H9 (cell line): Measurements from ENCODE around the gene HELT. TPM values are rescaled to one million over a fixed set of nuclear protein-coding genes. Genes with fewer than 3 reads are reported as not detected.
"Not testable (repeated sequence)": the region's sequence is repeated elsewhere in the genome, so short reads cannot be mapped to it uniquely, and the experiment has no call there.

Source experiments
- DNase-seq: peaks from one replicate; pipeline ENCODE4 v3.0.0-alpha.2; 2017
- H2AFZ ChIP-seq: one replicate; pipeline ENCODE4 v1.6.1; 2013; ENCODE audit warnings: mild to moderate bottlenecking, low read length, control low read depth, moderate library complexity
- H2AK5ac ChIP-seq: 2 replicates; pipeline ENCODE4 v1.6.1; 2013; ENCODE audit warnings: low read length, control low read depth, mixed read lengths; ENCODE audit not compliant: insufficient read length
- H2BK120ac ChIP-seq: one replicate; pipeline ENCODE4 v1.6.1; 2013; ENCODE audit warnings: low read depth, mild to moderate bottlenecking, low read length, control low read depth, inconsistent platforms; ENCODE audit not compliant: poor library complexity, severe bottlenecking
- H2BK12ac ChIP-seq: 2 replicates; pipeline ENCODE4 v1.6.1; 2013; ENCODE audit warnings: low read length, control low read depth, mixed read lengths, low read depth; ENCODE audit not compliant: insufficient read length
- H2BK15ac ChIP-seq: 2 replicates; pipeline ENCODE4 v1.6.1; 2013; ENCODE audit warnings: low read depth, low read length, control low read depth
- H2BK20ac ChIP-seq: one replicate; pipeline ENCODE4 v1.6.1; 2013; ENCODE audit warnings: low read depth, mild to moderate bottlenecking, low read length, control low read depth, inconsistent platforms; ENCODE audit not compliant: poor library complexity, severe bottlenecking
- H2BK5ac ChIP-seq: 2 replicates; pipeline ENCODE4 v1.6.1; 2013; ENCODE audit warnings: low read length, control low read depth, mixed read lengths; ENCODE audit not compliant: insufficient read length
- H3K14ac ChIP-seq: 2 replicates; pipeline ENCODE4 v1.6.1; 2013; ENCODE audit warnings: low read length, control low read depth; ENCODE audit not compliant: insufficient read depth
- H3K18ac ChIP-seq: 2 replicates; pipeline ENCODE4 v1.6.1; 2013; ENCODE audit warnings: low read depth, mild to moderate bottlenecking, mixed read lengths, low read length, control low read depth; ENCODE audit not compliant: insufficient read length
- H3K23ac ChIP-seq: 2 replicates; pipeline ENCODE4 v1.6.1; 2013; ENCODE audit warnings: low read length, control low read depth, mixed read lengths, low read depth; ENCODE audit not compliant: insufficient read length
- H3K23me2 ChIP-seq: 2 replicates; pipeline ENCODE4 v1.6.1; 2013; ENCODE audit warnings: low read depth, mild to moderate bottlenecking, mixed read lengths, low read length, control low read depth; ENCODE audit not compliant: insufficient read length, poor library complexity, severe bottlenecking
- H3K27ac ChIP-seq: 2 replicates; pipeline ENCODE4 v1.5.1; 2013; ENCODE audit warnings: low read length, control low read depth, mixed read lengths, low read depth; ENCODE audit not compliant: insufficient read length
- H3K27me3 ChIP-seq: 2 replicates; pipeline ENCODE4 v1.6.1; 2013; ENCODE audit warnings: low read length, control low read depth, inconsistent platforms; ENCODE audit not compliant: insufficient read depth
- H3K4ac ChIP-seq: 2 replicates; pipeline ENCODE4 v1.6.1; 2013; ENCODE audit warnings: low read depth, mild to moderate bottlenecking, control low read depth, inconsistent platforms, low read length, moderate library complexity
- H3K4me1 ChIP-seq: 2 replicates; pipeline ENCODE4 v1.6.1; 2013; ENCODE audit warnings: low read length, control low read depth, inconsistent platforms; ENCODE audit not compliant: insufficient read depth
- H3K4me2 ChIP-seq: 2 replicates; pipeline ENCODE4 v1.6.1; 2013; ENCODE audit warnings: low read length, control low read depth, mixed read lengths; ENCODE audit not compliant: insufficient read length, insufficient read depth
- H3K56ac ChIP-seq: 2 replicates; pipeline ENCODE4 v1.6.1; 2013; ENCODE audit warnings: low read depth, mild to moderate bottlenecking, mixed read lengths, low read length, control low read depth; ENCODE audit not compliant: insufficient read length
- H3K79me1 ChIP-seq: 2 replicates; pipeline ENCODE4 v1.6.1; 2013; ENCODE audit warnings: low read depth, mild to moderate bottlenecking, moderate library complexity, low read length, control low read depth, inconsistent platforms; ENCODE audit not compliant: insufficient read depth, poor library complexity, severe bottlenecking
- H3K79me2 ChIP-seq: 2 replicates; pipeline ENCODE4 v1.6.1; 2013; ENCODE audit warnings: low read length, control low read depth, inconsistent platforms; ENCODE audit not compliant: insufficient read depth
- H3K9ac ChIP-seq: 2 replicates; pipeline ENCODE4 v1.6.1; 2013; ENCODE audit warnings: low read length, control low read depth, mixed read lengths; ENCODE audit not compliant: insufficient read length; ENCODE audit errors: extremely low read depth
- H3K9me3 ChIP-seq: one replicate; pipeline ENCODE4 v1.6.1; 2013; ENCODE audit warnings: low read depth, low read length, inconsistent platforms; ENCODE audit not compliant: control insufficient read depth
- H3T11ph ChIP-seq: one replicate; pipeline ENCODE4 v1.6.1; 2013; ENCODE audit warnings: mild to moderate bottlenecking, low read length, control low read depth, inconsistent platforms
- H4K20me1 ChIP-seq: one replicate; pipeline ENCODE4 v1.6.1; 2013; ENCODE audit not compliant: control insufficient read depth, insufficient read length, insufficient read depth
- H4K5ac ChIP-seq: 2 replicates; pipeline ENCODE4 v1.6.1; 2013; ENCODE audit warnings: low read depth, mild to moderate bottlenecking, mixed read lengths, low read length, control low read depth; ENCODE audit not compliant: insufficient read length
- H4K8ac ChIP-seq: replicated peaks from 2 replicates; pipeline ENCODE4 v1.6.1; 2013; ENCODE audit warnings: low read length, control low read depth, mixed read lengths, low read depth; ENCODE audit not compliant: insufficient read length
- H4K91ac ChIP-seq: 2 replicates; pipeline ENCODE4 v1.6.1; 2013; ENCODE audit warnings: low read depth, mild to moderate bottlenecking, moderate library complexity, mixed read lengths, low read length, control low read depth; ENCODE audit not compliant: insufficient read length
- H3K27ac Mint-ChIP-seq, 3 experiments: 2 replicates in 2 of 3; 3 replicates in 1 of 3; pipeline ENCODE4 v1.8.0; 2020 to 2021; ENCODE audit warnings: mixed read lengths in 3 of 3, mild to moderate bottlenecking in 1 of 3, moderate library complexity in 1 of 3
- H3K27me3 Mint-ChIP-seq: 2 replicates; pipeline ENCODE4 v1.8.0; 2021; ENCODE audit warnings: low read depth, mild to moderate bottlenecking, moderate library complexity, mixed read lengths
- H3K36me3 Mint-ChIP-seq, 3 experiments: 2 replicates in 2 of 3; 3 replicates in 1 of 3; pipeline ENCODE4 v1.8.0; 2020 to 2021; ENCODE audit warnings: low read depth in 3 of 3, mixed read lengths in 3 of 3; ENCODE audit not compliant: insufficient read depth in 1 of 3
- H3K4me1 Mint-ChIP-seq, 2 experiments: 2 replicates each; pipeline ENCODE4 v1.8.0; 2020; ENCODE audit warnings: mixed read lengths in 2 of 2
- H3K4me3 Mint-ChIP-seq, 2 experiments: 2 replicates in 1 of 2; 3 replicates in 1 of 2; pipeline ENCODE4 v1.8.0; 2020 to 2021; ENCODE audit warnings: mild to moderate bottlenecking in 2 of 2, mixed read lengths in 2 of 2, moderate library complexity in 1 of 2
- H3K9me3 Mint-ChIP-seq, 2 experiments: 2 replicates in 1 of 2; 3 replicates in 1 of 2; pipeline ENCODE4 v1.8.0; 2020; ENCODE audit warnings: mild to moderate bottlenecking in 2 of 2, mixed read lengths in 2 of 2, moderate library complexity in 1 of 2
- WGBS: extraction: QIAGEN DNeasy Blood & Tissue Kit; methylation state at CpG from one replicate; pipeline ENCODE4 v1.1.7; 2013; ENCODE audit warnings: missing lambda C conversion rate, low lambda C conversion rate, mixed read lengths; ENCODE audit not compliant: insufficient read length; ENCODE audit errors: extremely low coverage; 5-methylcytosine and 5-hydroxymethylcytosine counted together
- total RNA-seq: library from RNA; stranded (reverse); gene quantifications from 2 replicates; pipeline ENCODE4 v1.2.1, GENCODE V29; 2021
- TF ChIP-seq, protein P1 (sequence below): fragments of 200-600 bp; sonication (generic); conservative IDR thresholded peaks from 3 replicates; pipeline ENCODE4 v1.8.0; 2021; ENCODE audit warnings: antibody characterized with exemption, mild to moderate bottlenecking

Gene HELT
- total RNA-seq, 1 experiment from 2014 or later, result not detected

- Histone ChIP-seq H3K23ac (no peak overlapping the region), H3K14ac (no peak overlapping the region), H2AK5ac (no peak overlapping the region), H3K4ac (no peak overlapping the region), H3T11ph (no peak overlapping the region), H2BK20ac (no peak overlapping the region), H3K4me1 (no peaks in the 10 kb centered on the region), H4K5ac (no peak overlapping the region), H3K27me3 (no peaks in the 10 kb centered on the region), H3K23me2 (no peaks in the 10 kb centered on the region), H3K79me2 (no peaks in the 10 kb centered on the region), H2AFZ (no peak overlapping the region), H4K8ac (no peak overlapping the region), H3K9ac (no peak overlapping the region), H3K18ac (no peak overlapping the region), H2BK120ac (no peak overlapping the region), H2BK15ac (no peak overlapping the region), H2BK5ac (no peak overlapping the region), H3K79me1 (no peaks in the 10 kb centered on the region), H4K20me1 (no peaks in the 10 kb centered on the region), H2BK12ac (no peak overlapping the region), H3K4me2 (no peak overlapping the region), H3K9me3 (no peaks in the 10 kb centered on the region), H4K91ac (no peak overlapping the region), H3K56ac (no peak overlapping the region), H3K27ac (no peak overlapping the region)
- Mint-ChIP-seq H3K9me3 (no peaks in the 10 kb centered on the region), H3K4me1 (no peaks in the 10 kb centered on the region), H3K4me3 (no peak overlapping the region), H3K27me3 (peaks cover 2% of the 10 kb centered on the region), H3K27ac (no peak overlapping the region), H3K36me3 (no peaks in the 10 kb centered on the region)
- DNase-seq, result no peak
- TF ChIP-seq, protein P1, sequence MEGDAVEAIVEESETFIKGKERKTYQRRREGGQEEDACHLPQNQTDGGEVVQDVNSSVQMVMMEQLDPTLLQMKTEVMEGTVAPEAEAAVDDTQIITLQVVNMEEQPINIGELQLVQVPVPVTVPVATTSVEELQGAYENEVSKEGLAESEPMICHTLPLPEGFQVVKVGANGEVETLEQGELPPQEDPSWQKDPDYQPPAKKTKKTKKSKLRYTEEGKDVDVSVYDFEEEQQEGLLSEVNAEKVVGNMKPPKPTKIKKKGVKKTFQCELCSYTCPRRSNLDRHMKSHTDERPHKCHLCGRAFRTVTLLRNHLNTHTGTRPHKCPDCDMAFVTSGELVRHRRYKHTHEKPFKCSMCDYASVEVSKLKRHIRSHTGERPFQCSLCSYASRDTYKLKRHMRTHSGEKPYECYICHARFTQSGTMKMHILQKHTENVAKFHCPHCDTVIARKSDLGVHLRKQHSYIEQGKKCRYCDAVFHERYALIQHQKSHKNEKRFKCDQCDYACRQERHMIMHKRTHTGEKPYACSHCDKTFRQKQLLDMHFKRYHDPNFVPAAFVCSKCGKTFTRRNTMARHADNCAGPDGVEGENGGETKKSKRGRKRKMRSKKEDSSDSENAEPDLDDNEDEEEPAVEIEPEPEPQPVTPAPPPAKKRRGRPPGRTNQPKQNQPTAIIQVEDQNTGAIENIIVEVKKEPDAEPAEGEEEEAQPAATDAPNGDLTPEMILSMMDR, result no peak
- WGBS, result no CpG with 5 or more reads among the region's 14 CpGs
Measured at GRCh38 chr4:184994623-184995010, 23.7 kb upstream of the HELT start.

- not testable (repeated sequence) for H4K8ac ChIP-seq, H3K4me1 Mint-ChIP-seq, H2AK5ac ChIP-seq, H3K36me3 Mint-ChIP-seq, H2BK12ac ChIP-seq, H3K4me1 ChIP-seq, H3K9me3 ChIP-seq, H3K23ac ChIP-seq, H2BK120ac ChIP-seq, H3K79me2 ChIP-seq, H2AFZ ChIP-seq, H3K14ac ChIP-seq, H3K56ac ChIP-seq, H3K4me2 ChIP-seq, DNase-seq, H3K27ac ChIP-seq, H2BK20ac ChIP-seq, H2BK5ac ChIP-seq, H2BK15ac ChIP-seq, H3K23me2 ChIP-seq, H4K91ac ChIP-seq, H3K18ac ChIP-seq, H4K20me1 ChIP-seq, H3K79me1 ChIP-seq, H3K9ac ChIP-seq, H3K9me3 Mint-ChIP-seq, H4K5ac ChIP-seq, H3K4ac ChIP-seq, H3K27ac Mint-ChIP-seq, H3K4me3 Mint-ChIP-seq, H3K27me3 ChIP-seq, H3T11ph ChIP-seq
- peaks cover 12% of the 10 kb centered on the region for H3K27me3 Mint-ChIP-seq
Measured at GRCh38 chr4:184997656-184998055, 20.6 kb upstream of the HELT start.
